ENCODE results near the gene ARHGEF12. TPM values are rescaled to one million over a fixed set of nuclear protein-coding genes. Genes with fewer than 3 reads are reported as not detected.

ARHGEF12 gene
- total RNA-seq, 1 donor from 2014 or later = 59.5 TPM

- Histone ChIP-seq H3K9me3 (ENCODE audit: control insufficient read depth in 3 of 3, low read length in 3 of 3) (no peaks in the 10 kb centered on the region), H3K36me3 (ENCODE audit: control insufficient read depth in 3 of 3, insufficient read depth in 3 of 3, low read length in 3 of 3) (no peaks in the 10 kb centered on the region), H3K4me1 (ENCODE audit: control insufficient read depth in 3 of 3, insufficient read depth in 3 of 3, low read length in 3 of 3) (peaks cover 9 to 19% (median 19%) of the 10 kb centered on the region in 3 donors), H3K9ac (ENCODE audit: low read depth in 1 of 3, low read length in 3 of 3) (peak overlapping the region; percentile 73 to 88 (median 77)), H3K27me3 (ENCODE audit: control insufficient read depth in 3 of 3, insufficient read depth in 3 of 3, low read length in 3 of 3) (no peaks in the 10 kb centered on the region), H3K4me3 (ENCODE audit: low read length in 3 of 3) (peak overlapping the region in 2 of 3 donors; percentile 58 to 72), H3K27ac (ENCODE audit: low read depth, low read length) (peak overlapping the region; percentile 91)
Observed at GRCh38 chr11:120401506-120401905, 65.3 kb downstream of the ARHGEF12 start.

GRCh38 chr11:120403966-120404365, 67.8 kb downstream of the ARHGEF12 start:
- H3K27ac ChIP-seq (ENCODE audit: low read depth, low read length) = peak overlapping the region; percentile 25

GRCh38 chr11:120404495-120404894, 68.3 kb downstream of the ARHGEF12 start:
- H3K4me1 ChIP-seq (ENCODE audit: control insufficient read depth in 3 of 3, insufficient read depth in 3 of 3, low read length in 3 of 3) = peaks cover 6 to 14% (median 13%) of the 10 kb centered on the region in 3 donors
- H3K36me3 ChIP-seq (ENCODE audit: control insufficient read depth in 3 of 3, insufficient read depth in 3 of 3, low read length in 3 of 3) = peaks cover 0 to 6% (median 0%) of the 10 kb centered on the region in 3 donors
- peak overlapping the region; percentile 25 for H3K27ac ChIP-seq (ENCODE audit: low read depth, low read length)
- H3K9me3 ChIP-seq (ENCODE audit: control insufficient read depth in 3 of 3, low read length in 3 of 3) = no peaks in the 10 kb centered on the region
- H3K27me3 ChIP-seq (ENCODE audit: control insufficient read depth in 3 of 3, insufficient read depth in 3 of 3, low read length in 3 of 3) = no peaks in the 10 kb centered on the region
- H3K4me3 ChIP-seq (ENCODE audit: low read length in 3 of 3) = no peak overlapping the region
- H3K9ac ChIP-seq (ENCODE audit: low read depth in 1 of 3, low read length in 3 of 3) = no peak overlapping the region

More at GRCh38 chr11:120403966-120404365, 67.8 kb downstream of the ARHGEF12 start:
- peaks cover 6 to 16% (median 14%) of the 10 kb centered on the region in 3 donors for H3K4me1 ChIP-seq (ENCODE audit: control insufficient read depth in 3 of 3, insufficient read depth in 3 of 3, low read length in 3 of 3)
- H3K4me3 ChIP-seq (ENCODE audit: low read length in 3 of 3) = no peak overlapping the region
- no peaks in the 10 kb centered on the region for H3K9me3 ChIP-seq (ENCODE audit: control insufficient read depth in 3 of 3, low read length in 3 of 3)
- H3K27me3 ChIP-seq (ENCODE audit: control insufficient read depth in 3 of 3, insufficient read depth in 3 of 3, low read length in 3 of 3) = no peaks in the 10 kb centered on the region
- H3K9ac ChIP-seq (ENCODE audit: low read depth in 1 of 3, low read length in 3 of 3) = no peak overlapping the region
- H3K36me3 ChIP-seq (ENCODE audit: control insufficient read depth in 3 of 3, insufficient read depth in 3 of 3, low read length in 3 of 3) = peaks cover 0 to 3% (median 0%) of the 10 kb centered on the region in 3 donors

GRCh38 chr11:120409655-120410054, 73.4 kb downstream of the ARHGEF12 start:
- H3K4me1 ChIP-seq (ENCODE audit: control insufficient read depth in 3 of 3, insufficient read depth in 3 of 3, low read length in 3 of 3) = peaks cover 0 to 3% (median 2%) of the 10 kb centered on the region in 3 donors
- H3K36me3 ChIP-seq (ENCODE audit: control insufficient read depth in 3 of 3, insufficient read depth in 3 of 3, low read length in 3 of 3) = peaks cover 0 to 8% (median 0%) of the 10 kb centered on the region in 3 donors
- no peak overlapping the region for H3K9ac ChIP-seq (ENCODE audit: low read depth in 1 of 3, low read length in 3 of 3)
- no peaks in the 10 kb centered on the region for H3K9me3 ChIP-seq (ENCODE audit: control insufficient read depth in 3 of 3, low read length in 3 of 3)
- H3K4me3 ChIP-seq (ENCODE audit: low read length in 3 of 3) = no peak overlapping the region
- H3K27me3 ChIP-seq (ENCODE audit: control insufficient read depth in 3 of 3, insufficient read depth in 3 of 3, low read length in 3 of 3) = no peaks in the 10 kb centered on the region
- no peak overlapping the region for H3K27ac ChIP-seq (ENCODE audit: low read depth, low read length)

GRCh38 chr11:120410622-120411380, 74.6 kb downstream of the ARHGEF12 start:
- H3K27me3 ChIP-seq (ENCODE audit: control insufficient read depth in 3 of 3, insufficient read depth in 3 of 3, low read length in 3 of 3) = no peaks in the 10 kb centered on the region
- peaks cover 0 to under 1% (median 0%) of the 10 kb centered on the region in 3 donors for H3K4me1 ChIP-seq (ENCODE audit: control insufficient read depth in 3 of 3, insufficient read depth in 3 of 3, low read length in 3 of 3)
- H3K9me3 ChIP-seq (ENCODE audit: control insufficient read depth in 3 of 3, low read length in 3 of 3) = no peaks in the 10 kb centered on the region
- H3K36me3 ChIP-seq (ENCODE audit: control insufficient read depth in 3 of 3, insufficient read depth in 3 of 3, low read length in 3 of 3) = peaks cover 0 to 8% (median 0%) of the 10 kb centered on the region in 3 donors
- no peak overlapping the region for H3K27ac ChIP-seq (ENCODE audit: low read depth, low read length)
- H3K9ac ChIP-seq (ENCODE audit: low read depth in 1 of 3, low read length in 3 of 3) = no peak overlapping the region
- H3K4me3 ChIP-seq (ENCODE audit: low read length in 3 of 3) = no peak overlapping the region

GRCh38 chr11:120413480-120413879, 77.3 kb downstream of the ARHGEF12 start:
- peaks cover 0 to 4% (median 4%) of the 10 kb centered on the region in 3 donors for H3K36me3 ChIP-seq (ENCODE audit: control insufficient read depth in 3 of 3, insufficient read depth in 3 of 3, low read length in 3 of 3)
- no peaks in the 10 kb centered on the region for H3K4me1 ChIP-seq (ENCODE audit: control insufficient read depth in 3 of 3, insufficient read depth in 3 of 3, low read length in 3 of 3)
- H3K4me3 ChIP-seq (ENCODE audit: low read length in 3 of 3) = no peak overlapping the region
- H3K9ac ChIP-seq (ENCODE audit: low read depth in 1 of 3, low read length in 3 of 3) = no peak overlapping the region
- no peak overlapping the region for H3K27ac ChIP-seq (ENCODE audit: low read depth, low read length)
- H3K9me3 ChIP-seq (ENCODE audit: control insufficient read depth in 3 of 3, low read length in 3 of 3) = no peaks in the 10 kb centered on the region
- no peaks in the 10 kb centered on the region for H3K27me3 ChIP-seq (ENCODE audit: control insufficient read depth in 3 of 3, insufficient read depth in 3 of 3, low read length in 3 of 3)

GRCh38 chr11:120420572-120420971, 84.4 kb downstream of the ARHGEF12 start:
- no peaks in the 10 kb centered on the region for H3K9me3 ChIP-seq (ENCODE audit: control insufficient read depth in 3 of 3, low read length in 3 of 3)
- peaks cover 5 to 26% (median 19%) of the 10 kb centered on the region in 3 donors for H3K36me3 ChIP-seq (ENCODE audit: control insufficient read depth in 3 of 3, insufficient read depth in 3 of 3, low read length in 3 of 3)
- H3K27ac ChIP-seq (ENCODE audit: low read depth, low read length) = no peak overlapping the region
- H3K4me3 ChIP-seq (ENCODE audit: low read length in 3 of 3) = no peak overlapping the region
- H3K9ac ChIP-seq (ENCODE audit: low read depth in 1 of 3, low read length in 3 of 3) = no peak overlapping the region
- H3K27me3 ChIP-seq (ENCODE audit: control insufficient read depth in 3 of 3, insufficient read depth in 3 of 3, low read length in 3 of 3) = no peaks in the 10 kb centered on the region
- H3K4me1 ChIP-seq (ENCODE audit: control insufficient read depth in 3 of 3, insufficient read depth in 3 of 3, low read length in 3 of 3) = no peaks in the 10 kb centered on the region

- Histone ChIP-seq H3K4me3 (ENCODE audit: low read length in 3 of 3) (no peak overlapping the region), H3K27me3 (ENCODE audit: control insufficient read depth in 3 of 3, insufficient read depth in 3 of 3, low read length in 3 of 3) (no peaks in the 10 kb centered on the region), H3K36me3 (ENCODE audit: control insufficient read depth in 3 of 3, insufficient read depth in 3 of 3, low read length in 3 of 3) (peaks cover 5 to 28% (median 15%) of the 10 kb centered on the region in 3 donors), H3K27ac (ENCODE audit: low read depth, low read length) (no peak overlapping the region), H3K4me1 (ENCODE audit: control insufficient read depth in 3 of 3, insufficient read depth in 3 of 3, low read length in 3 of 3) (no peaks in the 10 kb centered on the region), H3K9me3 (ENCODE audit: control insufficient read depth in 3 of 3, low read length in 3 of 3) (no peaks in the 10 kb centered on the region), H3K9ac (ENCODE audit: low read depth in 1 of 3, low read length in 3 of 3) (no peak overlapping the region)
Observed at GRCh38 chr11:120424185-120424969, 88.2 kb downstream of the ARHGEF12 start.

GRCh38 chr11:120424970-120425332, 88.7 kb downstream of the ARHGEF12 start:
- H3K9me3 ChIP-seq (ENCODE audit: control insufficient read depth in 3 of 3, low read length in 3 of 3) = no peaks in the 10 kb centered on the region
- no peak overlapping the region for H3K4me3 ChIP-seq (ENCODE audit: low read length in 3 of 3)
- no peaks in the 10 kb centered on the region for H3K27me3 ChIP-seq (ENCODE audit: control insufficient read depth in 3 of 3, insufficient read depth in 3 of 3, low read length in 3 of 3)
- H3K36me3 ChIP-seq (ENCODE audit: control insufficient read depth in 3 of 3, insufficient read depth in 3 of 3, low read length in 3 of 3) = peaks cover 7 to 31% (median 15%) of the 10 kb centered on the region in 3 donors
- H3K27ac ChIP-seq (ENCODE audit: low read depth, low read length) = no peak overlapping the region
- H3K4me1 ChIP-seq (ENCODE audit: control insufficient read depth in 3 of 3, insufficient read depth in 3 of 3, low read length in 3 of 3) = no peaks in the 10 kb centered on the region
- no peak overlapping the region for H3K9ac ChIP-seq (ENCODE audit: low read depth in 1 of 3, low read length in 3 of 3)

GRCh38 chr11:120425527-120425926, 89.3 kb downstream of the ARHGEF12 start:
- Histone ChIP-seq H3K9me3 (ENCODE audit: control insufficient read depth in 3 of 3, low read length in 3 of 3) (no peaks in the 10 kb centered on the region), H3K27me3 (ENCODE audit: control insufficient read depth in 3 of 3, insufficient read depth in 3 of 3, low read length in 3 of 3) (no peaks in the 10 kb centered on the region), H3K9ac (ENCODE audit: low read depth in 1 of 3, low read length in 3 of 3) (no peak overlapping the region), H3K4me1 (ENCODE audit: control insufficient read depth in 3 of 3, insufficient read depth in 3 of 3, low read length in 3 of 3) (no peaks in the 10 kb centered on the region), H3K4me3 (ENCODE audit: low read length in 3 of 3) (no peak overlapping the region), H3K36me3 (ENCODE audit: control insufficient read depth in 3 of 3, insufficient read depth in 3 of 3, low read length in 3 of 3) (peaks cover 7 to 29% (median 15%) of the 10 kb centered on the region in 3 donors), H3K27ac (ENCODE audit: low read depth, low read length) (no peak overlapping the region)
